H1 (cell line): Measurements from ENCODE around the gene GOLGA2. TPM values are rescaled to one million over a fixed set of nuclear protein-coding genes. Genes with fewer than 3 reads are reported as not detected.

ENCODE experiments used
- CTCF ChIA-PET: fragments of 300-600 bp; sonication (Branson Sonifier 250); formaldehyde crosslinking; loops from one replicate; lab custom pipeline; 2021; ENCODE audit not compliant: partially characterized antibody; lab: Charles Lee
- POLR2A ChIA-PET: fragments of 300-600 bp; sonication (Branson Sonifier 250); formaldehyde crosslinking; loops from one replicate; lab custom pipeline; 2021; ENCODE audit warnings: inconsistent platforms; ENCODE audit not compliant: partially characterized antibody; lab: Charles Lee
- DNase-seq, 2 experiments: peaks; one replicate each; pipeline versions ENCODE4 v3.0.0 to v3.0.0-alpha.2; 2010 to 2022; ENCODE audit warnings: low spot score in 2 of 2, low read depth in 1 of 2, mixed read lengths in 1 of 2
- FAIRE-seq: peaks from 2 replicates; lab custom pipeline; 2011; peaks lifted over from hg19 to GRCh38; lab: Jason Lieb, UNC
- H2AFZ ChIP-seq: 2 replicates; pipeline ENCODE4 v1.8.1; 2012; ENCODE audit warnings: low read length, inconsistent platforms
- H2AK5ac ChIP-seq: 2 replicates; pipeline ENCODE4 v1.6.1; 2013; ENCODE audit warnings: low read depth, low read length
- H2BK120ac ChIP-seq: replicated peaks from 2 replicates; pipeline ENCODE3; 2013; ENCODE audit warnings: low read depth, low read length, inconsistent platforms
- H2BK12ac ChIP-seq: 2 replicates; pipeline ENCODE4 v1.6.1; 2013; ENCODE audit warnings: low read depth, low read length
- H2BK15ac ChIP-seq: 2 replicates; pipeline ENCODE4 v1.6.1; 2013; ENCODE audit warnings: low read length
- H2BK20ac ChIP-seq: 2 replicates; pipeline ENCODE4 v1.6.1; 2013; ENCODE audit warnings: low read length
- H2BK5ac ChIP-seq: 2 replicates; pipeline ENCODE4 v1.6.1; 2013; ENCODE audit warnings: low read depth, low read length
- H3K14ac ChIP-seq: 2 replicates; pipeline ENCODE4 v1.6.1; 2013; ENCODE audit warnings: inconsistent platforms; ENCODE audit not compliant: insufficient read length
- H3K18ac ChIP-seq: 2 replicates; pipeline ENCODE4 v1.6.1; 2013; ENCODE audit warnings: low read length; ENCODE audit errors: extremely low read depth
- H3K23ac ChIP-seq: 2 replicates; pipeline ENCODE4 v1.6.1; 2013; ENCODE audit warnings: inconsistent platforms; ENCODE audit not compliant: insufficient read length
- H3K23me2 ChIP-seq: 2 replicates; pipeline ENCODE4 v1.6.1; 2013; ENCODE audit warnings: low read depth, low read length
- H3K27ac ChIP-seq: 2 replicates; pipeline ENCODE4 v1.6.1; 2011; ENCODE audit warnings: low read depth, low read length, inconsistent platforms
- H3K27me3 ChIP-seq, 4 experiments: replicated peaks in 1 of 4; 1 replicate in 1 of 4; 2 replicates in 3 of 4; pipeline versions ENCODE4 v1.6.1 to v1.8.1; 2011 to 2013; ENCODE audit warnings: low read length in 3 of 4, mild to moderate bottlenecking in 3 of 4, inconsistent platforms in 2 of 4, mixed read lengths in 2 of 4, moderate library complexity in 1 of 4; ENCODE audit not compliant: control insufficient read depth in 3 of 4, insufficient read depth in 3 of 4; ENCODE audit errors: extremely low read depth in 1 of 4
- H3K36me3 ChIP-seq, 4 experiments: 2 replicates each; pipeline versions ENCODE4 v1.6.1 to v1.8.1; 2011 to 2013; ENCODE audit warnings: mild to moderate bottlenecking in 4 of 4, low read length in 3 of 4, moderate library complexity in 2 of 4, control low read depth in 1 of 4, inconsistent platforms in 1 of 4; ENCODE audit not compliant: insufficient read depth in 4 of 4, control insufficient read depth in 2 of 4
- H3K4ac ChIP-seq: replicated peaks from 2 replicates; pipeline ENCODE3; 2013; ENCODE audit warnings: low read length, low read depth, mixed read lengths, inconsistent platforms; ENCODE audit not compliant: insufficient read length
- H3K4me1 ChIP-seq, 4 experiments: replicated peaks in 1 of 4; 1 replicate in 1 of 4; 2 replicates in 3 of 4; pipeline versions ENCODE4 v1.6.1 to v1.8.1; 2011 to 2013; ENCODE audit warnings: low read length in 3 of 4, inconsistent platforms in 2 of 4, mixed read lengths in 1 of 4; ENCODE audit not compliant: insufficient read depth in 4 of 4, control insufficient read depth in 3 of 4
- H3K4me2 ChIP-seq, 2 experiments: 2 replicates each; pipeline versions ENCODE4 v1.6.1 to v1.8.1; 2011 to 2013; ENCODE audit warnings: low read depth in 2 of 2, low read length in 2 of 2, control low read depth in 1 of 2, inconsistent platforms in 1 of 2, mild to moderate bottlenecking in 1 of 2; ENCODE audit not compliant: insufficient read depth in 1 of 2
- H3K4me3 ChIP-seq, 4 experiments: fragments of 200-600, 300-600 bp in 1 of 4; sonication (generic), shearing (Covaris generic), sonication (Bioruptor Twin) in 1 of 4; 2 replicates each; pipeline versions ENCODE4 v1.5.1 to v1.8.1; 2011 to 2016; ENCODE audit warnings: low read length in 4 of 4, low read depth in 3 of 4, control low read depth in 2 of 4, inconsistent platforms in 2 of 4, mild to moderate bottlenecking in 2 of 4, mixed read lengths in 1 of 4, moderate library complexity in 1 of 4; ENCODE audit not compliant: insufficient read depth in 2 of 4; ENCODE audit errors: extremely low read depth in 1 of 4
- H3K56ac ChIP-seq: replicated peaks from 2 replicates; pipeline ENCODE3; 2013; ENCODE audit warnings: low read depth, mild to moderate bottlenecking, mixed read lengths, low read length, inconsistent platforms; ENCODE audit not compliant: insufficient read length
- H3K79me1 ChIP-seq: 2 replicates; pipeline ENCODE4 v1.6.1; 2013; ENCODE audit warnings: low read depth, low read length, control low read depth
- H3K79me2 ChIP-seq, 2 experiments: 2 replicates each; pipeline versions ENCODE4 v1.6.1 to v1.8.1; 2012 to 2013; ENCODE audit warnings: low read length in 2 of 2, mild to moderate bottlenecking in 2 of 2, inconsistent platforms in 1 of 2; ENCODE audit not compliant: insufficient read depth in 2 of 2, control insufficient read depth in 1 of 2
- H3K9ac ChIP-seq, 4 experiments: replicated peaks in 1 of 4; 1 replicate in 1 of 4; 2 replicates in 3 of 4; pipeline versions ENCODE4 v1.6.1 to v1.8.1; 2011 to 2013; ENCODE audit warnings: low read depth in 3 of 4, low read length in 3 of 4, control low read depth in 2 of 4, mild to moderate bottlenecking in 2 of 4, moderate library complexity in 2 of 4, inconsistent platforms in 1 of 4; ENCODE audit errors: extremely low read depth in 1 of 4
- H3K9me3 ChIP-seq, 2 experiments: 2 replicates each; pipeline versions ENCODE4 v1.6.1 to v1.8.1; 2012 to 2013; ENCODE audit warnings: mild to moderate bottlenecking in 2 of 2, moderate library complexity in 2 of 2, control low read depth in 1 of 2, inconsistent platforms in 1 of 2, low read depth in 1 of 2, low read length in 1 of 2, mixed read lengths in 1 of 2; ENCODE audit not compliant: insufficient read depth in 2 of 2
- H4K20me1 ChIP-seq, 2 experiments: replicated peaks in 1 of 2; 2 replicates each; pipeline versions ENCODE3 to v1.8.1; 2011 to 2013; ENCODE audit warnings: inconsistent platforms in 2 of 2, low read length in 2 of 2, mild to moderate bottlenecking in 1 of 2; ENCODE audit not compliant: insufficient read depth in 2 of 2, control insufficient read depth in 1 of 2
- H4K5ac ChIP-seq: 2 replicates; pipeline ENCODE4 v1.6.1; 2013; ENCODE audit warnings: low read length, low read depth, mixed read lengths, inconsistent platforms; ENCODE audit not compliant: insufficient read length
- H4K8ac ChIP-seq: 2 replicates; pipeline ENCODE4 v1.8.0; 2013; ENCODE audit warnings: mild to moderate bottlenecking, moderate library complexity, low read length, inconsistent platforms; ENCODE audit not compliant: insufficient read depth; ENCODE audit errors: extremely low read depth
- H4K91ac ChIP-seq: replicated peaks from 2 replicates; pipeline ENCODE3; 2013; ENCODE audit warnings: low read length, mixed read lengths, inconsistent platforms; ENCODE audit not compliant: insufficient read length
- CHD1 ChIP-seq: IDR thresholded peaks from 2 replicates; pipeline ENCODE4 v1.6.1; 2012; ENCODE audit warnings: low read depth, low read length, improper control_type of control experiment
- FOSL1 ChIP-seq: IDR thresholded peaks from 2 replicates; pipeline ENCODE4 v1.6.1; 2011; ENCODE audit warnings: mild to moderate bottlenecking, low read depth, low read length, moderate library complexity; ENCODE audit not compliant: insufficient read depth
- GTF2F1 ChIP-seq: IDR thresholded peaks from 2 replicates; pipeline ENCODE4 v1.6.1; 2012; ENCODE audit warnings: low read depth, low read length, improper control_type of control experiment, borderline replicate concordance
- HDAC6 ChIP-seq: IDR thresholded peaks from one replicate; pipeline ENCODE4 v1.7.1; 2012; ENCODE audit warnings: low read depth, mild to moderate bottlenecking, inconsistent platforms, low read length, moderate library complexity
- JUND ChIP-seq: IDR thresholded peaks from 2 replicates; pipeline ENCODE4 v1.6.1; 2011; ENCODE audit warnings: mild to moderate bottlenecking, improper control_type of control experiment, low read length
- PHF8 ChIP-seq: fragments of 200-600 bp; sonication (generic); conservative IDR thresholded peaks from 2 replicates; pipeline ENCODE4 v1.7.1; 2012; ENCODE audit warnings: low read depth, mild to moderate bottlenecking, inconsistent platforms, low read length, moderate library complexity
- POLR2A ChIP-seq, 2 experiments: IDR thresholded peaks; 1 replicate in 1 of 2; 2 replicates in 1 of 2; pipeline ENCODE4 v1.6.1; 2011; ENCODE audit warnings: low read depth in 2 of 2, low read length in 2 of 2, mild to moderate bottlenecking in 2 of 2; ENCODE audit errors: control extremely low read depth in 1 of 2
- POLR2AphosphoS5 ChIP-seq: IDR thresholded peaks from 2 replicates; pipeline ENCODE4 v1.6.1; 2011; ENCODE audit warnings: low read depth, low read length
- SAP30 ChIP-seq: fragments of 300-600 bp; sonication (generic); IDR thresholded peaks from 2 replicates; pipeline ENCODE4 v1.7.1; 2012; ENCODE audit warnings: low read length, moderate library complexity, mild to moderate bottlenecking, inconsistent platforms; ENCODE audit not compliant: insufficient read depth, insufficient replicate concordance
- SP2 ChIP-seq: IDR thresholded peaks from 2 replicates; pipeline ENCODE4 v1.6.1; 2012; ENCODE audit warnings: mild to moderate bottlenecking, low read length, inconsistent platforms
- TBP ChIP-seq: IDR thresholded peaks from 2 replicates; pipeline ENCODE4 v1.6.1; 2011; ENCODE audit warnings: low read depth, low read length, improper control_type of control experiment
- YY1 ChIP-seq: IDR thresholded peaks from 2 replicates; pipeline ENCODE4 v1.6.1; 2011; ENCODE audit warnings: low read depth, mild to moderate bottlenecking, low read length
- WGBS, 2 experiments: shearing (Covaris generic) in 1 of 2; methylation state at CpG; one replicate each; pipeline versions ENCODE4 v1.1.6 to v1.1.7; 2013 to 2015; ENCODE audit warnings: low lambda C conversion rate in 2 of 2, mixed read lengths in 2 of 2, inconsistent platforms in 1 of 2, low coverage in 1 of 2, missing lambda C conversion rate in 1 of 2; ENCODE audit not compliant: insufficient replicate concordance in 2 of 2, insufficient coverage in 1 of 2, insufficient read length in 1 of 2; ENCODE audit errors: extremely low coverage in 1 of 2, missing lambda C conversion rate in 1 of 2; 5-methylcytosine and 5-hydroxymethylcytosine counted together
- polyA plus RNA-seq, 7 experiments: library from polyadenylated mRNA; depleted of rRNA in 3 of 7; stranded (reverse) in 5 of 7; unstranded in 2 of 7; fragments of >200 nt in 5 of 7; fragments of 200-250 nt in 2 of 7; gene quantifications; 1 replicate in 5 of 7; 2 replicates in 1 of 7; 4 replicates in 1 of 7; pipeline versions ENCODE4 v1.2.1 to v1.2.3, GENCODE V29; 2011 to 2013; ENCODE audit warnings: missing spikeins in 2 of 7, mixed read lengths in 2 of 7
- total RNA-seq: library from RNA; stranded (reverse); fragmentation: NEBNext Ultra II Directional; extraction: Animal tissue kit (Norgen Biotek cat#: 25700); gene quantifications from 2 replicates; pipeline ENCODE4 v1.2.1, GENCODE V29; 2021
- TF ChIP-seq, protein P1 (sequence below): IDR thresholded peaks from 2 replicates; pipeline ENCODE4 v1.6.1; 2012; ENCODE audit warnings: inconsistent platforms
- TF ChIP-seq, protein P2 (sequence below): IDR thresholded peaks from 2 replicates; pipeline ENCODE4 v1.6.1; 2012; ENCODE audit warnings: inconsistent platforms

GOLGA2 gene
- total and polyA plus RNA-seq, 2 of the 8 experiments (the other 6 are each of a cell fraction or from before 2014, with no cell fraction given), result 13.1 to 43.6 TPM

DNA sequence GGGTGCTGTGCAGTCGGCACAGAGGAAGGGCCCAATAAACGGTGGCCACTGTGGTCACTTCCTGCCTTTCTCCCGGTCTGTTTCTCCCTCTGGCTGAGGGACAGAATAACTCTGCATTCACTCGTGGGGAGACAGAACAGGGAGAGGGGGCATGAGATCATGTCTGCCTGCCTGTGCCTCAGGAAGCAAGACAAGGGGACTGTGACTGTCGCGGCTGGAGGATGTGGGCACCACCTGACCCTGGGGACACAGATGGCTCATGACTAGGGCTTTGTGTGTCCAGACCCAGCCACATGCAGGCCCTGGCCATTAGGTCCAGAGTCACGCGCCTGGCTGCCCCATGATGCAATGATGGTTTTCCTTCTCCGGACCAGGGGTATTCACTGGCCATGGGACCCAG, 40.6 kb upstream of the GOLGA2 start:
- CTCF ChIA-PET, result interaction anchor here (1.7 kb wide), 1 partner anchor 26 kb away, joined by 3 read pairs; no protein-coding TSS in a partner anchor
- Histone ChIP-seq H3K4me2 (no peak overlapping the region), H3K23me2 (no peaks in the 10 kb centered on the region), H3K9ac (no peak overlapping the region), H3K27me3 (no peaks in the 10 kb centered on the region), H4K5ac (no peak overlapping the region), H4K91ac (no peak overlapping the region), H2BK15ac (no peak overlapping the region), H3K4me3 (no peak overlapping the region), H3K79me1 (peaks cover 2% of the 10 kb centered on the region; the same call in 1 of the 2 replicates), H2BK5ac (no peak overlapping the region), H3K23ac (no peak overlapping the region), H4K8ac (no peak overlapping the region), H3K56ac (no peak overlapping the region), H2AFZ (no peak overlapping the region), H2BK120ac (no peak overlapping the region), H3K27ac (no peak overlapping the region), H3K4me1 (no peaks in the 10 kb centered on the region; a peak in 2 of 7 replicates), H3K4ac (no peak overlapping the region), H3K18ac (no peak overlapping the region), H2BK20ac (no peak overlapping the region), H3K14ac (no peak overlapping the region), H2AK5ac (no peak overlapping the region), H3K36me3 (peaks cover under 1 to 32% (median 27%) of the 10 kb centered on the region in 4 experiments; a peak in 7 of 8 replicates), H3K79me2 (peaks cover 0 to 6% of the 10 kb centered on the region in 2 experiments; a peak in 2 of 4 replicates), H3K9me3 (no peaks in the 10 kb centered on the region), H4K20me1 (no peaks in the 10 kb centered on the region), H2BK12ac (no peak overlapping the region)
- no peak for DNase-seq
- WGBS, 2 experiments, result 87% methylated on average over 9 of the region's 9 CpGs; no CpG with 5 or more reads in 1 of the 2 experiments
- POLR2A ChIA-PET, result interaction anchor here (1.3 to 1.9 kb wide), 2 partner anchors 10 to 21 kb away, joined by 4 read pairs; no protein-coding TSS in a partner anchor
- FAIRE-seq, result no peak
- TF ChIP-seq POLR2A (IDR thresholded peaks at IDR 0.05; ENCODE audit: control extremely low read depth in 1 of 2, low read depth in 2 of 2, low read length in 2 of 2), result no peak
- TF ChIP-seq HDAC6, result no peak
- TF ChIP-seq GTF2F1, result no peak
- TF ChIP-seq POLR2AphosphoS5, result no peak; the same call in 1 of the 2 replicates
- no peak for TF ChIP-seq FOSL1
- no peak for TF ChIP-seq YY1
- TF ChIP-seq JUND, result no peak
- TF ChIP-seq TBP, result no peak
- no peak for TF ChIP-seq CHD1
- TF ChIP-seq, protein P1, sequence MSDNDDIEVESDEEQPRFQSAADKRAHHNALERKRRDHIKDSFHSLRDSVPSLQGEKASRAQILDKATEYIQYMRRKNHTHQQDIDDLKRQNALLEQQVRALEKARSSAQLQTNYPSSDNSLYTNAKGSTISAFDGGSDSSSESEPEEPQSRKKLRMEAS, result no peak
- no peak for TF ChIP-seq PHF8
- no peak for TF ChIP-seq SP2
- no peak for TF ChIP-seq SAP30
- TF ChIP-seq, protein P2, sequence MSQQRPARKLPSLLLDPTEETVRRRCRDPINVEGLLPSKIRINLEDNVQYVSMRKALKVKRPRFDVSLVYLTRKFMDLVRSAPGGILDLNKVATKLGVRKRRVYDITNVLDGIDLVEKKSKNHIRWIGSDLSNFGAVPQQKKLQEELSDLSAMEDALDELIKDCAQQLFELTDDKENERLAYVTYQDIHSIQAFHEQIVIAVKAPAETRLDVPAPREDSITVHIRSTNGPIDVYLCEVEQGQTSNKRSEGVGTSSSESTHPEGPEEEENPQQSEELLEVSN, result no peak
